Activated naive CD8-positive, alpha-beta T cell (primary cell): Measurements from ENCODE around the gene POLR1H.

ENCODE experiments used
- H3K27ac Mint-ChIP-seq: one replicate; pipeline ENCODE4 v1.8.0; 2021; ENCODE audit warnings: mixed read lengths
- H3K27me3 Mint-ChIP-seq: one replicate; pipeline ENCODE4 v1.8.0; 2021; ENCODE audit warnings: mixed read lengths
- H3K36me3 Mint-ChIP-seq: one replicate; pipeline ENCODE4 v1.8.0; 2021; ENCODE audit warnings: mixed read lengths
- H3K4me1 Mint-ChIP-seq: one replicate; pipeline ENCODE4 v1.8.0; 2021; ENCODE audit warnings: low read depth, mixed read lengths
- H3K4me3 Mint-ChIP-seq: one replicate; pipeline ENCODE4 v1.8.0; 2021; ENCODE audit warnings: mild to moderate bottlenecking, mixed read lengths
- H3K9me3 Mint-ChIP-seq: one replicate; pipeline ENCODE4 v1.8.0; 2021; ENCODE audit warnings: low read depth, mixed read lengths

Gene POLR1H

GRCh38 chr6:30100154-30100553 is 39.1 kb downstream of the POLR1H start:
- Mint-ChIP-seq H3K4me3 (peak overlapping the region; percentile 78), H3K27ac (no peak overlapping the region), H3K9me3 (no peaks in the 10 kb centered on the region), H3K4me1 (peaks cover 57% of the 10 kb centered on the region), H3K36me3 (no peaks in the 10 kb centered on the region), H3K27me3 (peaks cover 28% of the 10 kb centered on the region)

- H3K27ac Mint-ChIP-seq: no peak overlapping the region
- peak overlapping the region; percentile 87 for H3K4me3 Mint-ChIP-seq
- peaks cover 28% of the 10 kb centered on the region for H3K27me3 Mint-ChIP-seq
- no peaks in the 10 kb centered on the region for H3K36me3 Mint-ChIP-seq
- H3K4me1 Mint-ChIP-seq: peaks cover 57% of the 10 kb centered on the region
- H3K9me3 Mint-ChIP-seq: no peaks in the 10 kb centered on the region
Measured at GRCh38 chr6:30100585-30101443, 39.7 kb downstream of the POLR1H start.

GRCh38 chr6:30101444-30102413 is 40.7 kb downstream of the POLR1H start:
- no peaks in the 10 kb centered on the region for H3K36me3 Mint-ChIP-seq
- no peaks in the 10 kb centered on the region for H3K9me3 Mint-ChIP-seq
- H3K27ac Mint-ChIP-seq: peak overlapping the region; percentile 55
- H3K4me3 Mint-ChIP-seq: peak overlapping the region; percentile 87
- H3K27me3 Mint-ChIP-seq: peaks cover 28% of the 10 kb centered on the region
- peaks cover 57% of the 10 kb centered on the region for H3K4me1 Mint-ChIP-seq

- H3K9me3 Mint-ChIP-seq: no peaks in the 10 kb centered on the region
- H3K27me3 Mint-ChIP-seq: peaks cover 31% of the 10 kb centered on the region
- H3K27ac Mint-ChIP-seq: peak overlapping the region; percentile 7
- peaks cover 52% of the 10 kb centered on the region for H3K4me1 Mint-ChIP-seq
- H3K4me3 Mint-ChIP-seq: peak overlapping the region; percentile 89
- no peaks in the 10 kb centered on the region for H3K36me3 Mint-ChIP-seq
Measured at GRCh38 chr6:30102414-30102969, 41.4 kb downstream of the POLR1H start.

GRCh38 chr6:30102970-30103871 is 42.2 kb downstream of the POLR1H start:
- peaks cover 33% of the 10 kb centered on the region for H3K27me3 Mint-ChIP-seq
- H3K4me3 Mint-ChIP-seq: peak overlapping the region; percentile 89
- H3K9me3 Mint-ChIP-seq: no peaks in the 10 kb centered on the region
- no peaks in the 10 kb centered on the region for H3K36me3 Mint-ChIP-seq
- peak overlapping the region; percentile 7 for H3K27ac Mint-ChIP-seq
- H3K4me1 Mint-ChIP-seq: peaks cover 44% of the 10 kb centered on the region

GRCh38 chr6:30103872-30104179 is 42.8 kb downstream of the POLR1H start:
- no peaks in the 10 kb centered on the region for H3K9me3 Mint-ChIP-seq
- peaks cover 39% of the 10 kb centered on the region for H3K4me1 Mint-ChIP-seq
- H3K4me3 Mint-ChIP-seq: peak overlapping the region; percentile 89
- no peak overlapping the region for H3K27ac Mint-ChIP-seq
- peaks cover 33% of the 10 kb centered on the region for H3K27me3 Mint-ChIP-seq
- H3K36me3 Mint-ChIP-seq: no peaks in the 10 kb centered on the region

- Mint-ChIP-seq H3K4me1 (peaks cover 34% of the 10 kb centered on the region), H3K4me3 (no peak overlapping the region), H3K36me3 (no peaks in the 10 kb centered on the region), H3K27ac (no peak overlapping the region), H3K9me3 (no peaks in the 10 kb centered on the region), H3K27me3 (peaks cover 31% of the 10 kb centered on the region)
Measured at GRCh38 chr6:30104661-30105060, 43.6 kb downstream of the POLR1H start.

GRCh38 chr6:30111266-30111856 is 50.3 kb downstream of the POLR1H start:
- Mint-ChIP-seq H3K9me3 (no peaks in the 10 kb centered on the region), H3K27ac (no peak overlapping the region), H3K36me3 (no peaks in the 10 kb centered on the region), H3K4me1 (peaks cover 6% of the 10 kb centered on the region), H3K4me3 (no peak overlapping the region), H3K27me3 (peaks cover 45% of the 10 kb centered on the region)

GRCh38 chr6:30112402-30112994 is 51.4 kb downstream of the POLR1H start:
- no peaks in the 10 kb centered on the region for H3K36me3 Mint-ChIP-seq
- H3K9me3 Mint-ChIP-seq: no peaks in the 10 kb centered on the region
- no peak overlapping the region for H3K4me3 Mint-ChIP-seq
- no peak overlapping the region for H3K27ac Mint-ChIP-seq
- H3K4me1 Mint-ChIP-seq: peaks cover 6% of the 10 kb centered on the region
- peaks cover 44% of the 10 kb centered on the region for H3K27me3 Mint-ChIP-seq

- Mint-ChIP-seq H3K36me3 (no peaks in the 10 kb centered on the region), H3K4me3 (no peak within 1 kb of the TSS), H3K9me3 (no peaks in the 10 kb centered on the region), H3K4me1 (peaks cover 6% of the 10 kb centered on the region), H3K27me3 (peaks cover 41% of the 10 kb centered on the region), H3K27ac (no peak within 1 kb of the TSS)
Measured at GRCh38 chr6:30113003-30113759, 52.1 kb downstream of the POLR1H start, which contains the start of gene TRIM31. TRIM31 (minus strand) TSS chr6:30113090; CDS start chr6:30112805, 285 bp downstream.

- peaks cover 38% of the 10 kb centered on the region for H3K27me3 Mint-ChIP-seq
- H3K27ac Mint-ChIP-seq: no peak overlapping the region
- H3K9me3 Mint-ChIP-seq: no peaks in the 10 kb centered on the region
- peaks cover 6% of the 10 kb centered on the region for H3K4me1 Mint-ChIP-seq
- H3K4me3 Mint-ChIP-seq: no peak overlapping the region
- H3K36me3 Mint-ChIP-seq: no peaks in the 10 kb centered on the region
Measured at GRCh38 chr6:30113841-30114240, 52.8 kb downstream of the POLR1H start.
